HG02571 (cell line): Measurements from ENCODE around the gene OAS2.

ENCODE experiments used
- ATAC-seq: cut with Tn5 transposase; IDR thresholded peaks from one replicate; pipeline ENCODE4 v1.9.1; 2021; ENCODE audit warnings: mild to moderate bottlenecking, moderate library complexity; ENCODE audit not compliant: unreplicated experiment

Gene OAS2

GRCh38 chr12:112978163-112979040 is at the start of gene OAS2:
Gene OAS2, plus strand, starts transcription at chr12:112978519. Its CDS starts 90 bp downstream, at chr12:112978609.
- peak; percentile 88 for ATAC-seq

- no peak for ATAC-seq
Measured at GRCh38 chr12:112928978-112929377, 49.3 kb upstream of the OAS2 start.

GRCh38 chr12:112929715-112930114 is 48.6 kb upstream of the OAS2 start:
- ATAC-seq = no peak

- no peak for ATAC-seq
Measured at GRCh38 chr12:112930350-112930749, 48.0 kb upstream of the OAS2 start.

- no peak for ATAC-seq
Measured at GRCh38 chr12:112932485-112933128, 45.7 kb upstream of the OAS2 start.

GRCh38 chr12:112933129-112933505 is 45.2 kb upstream of the OAS2 start:
- no peak for ATAC-seq

- ATAC-seq = no peak
Measured at GRCh38 chr12:112936264-112936663, 42.1 kb upstream of the OAS2 start.

GRCh38 chr12:112936927-112937326 is 41.4 kb upstream of the OAS2 start:
- no peak for ATAC-seq

GRCh38 chr12:112937741-112938719 is 40.3 kb upstream of the OAS2 start, which contains the start of gene OAS3:
Gene OAS3, plus strand, starts transcription at chr12:112938474. Its CDS starts 57 bp downstream, at chr12:112938531.
- ATAC-seq = no peak

- ATAC-seq = no peak
Measured at GRCh38 chr12:112938751-112939150, 39.6 kb upstream of the OAS2 start.

GRCh38 chr12:112939761-112940381 is 38.4 kb upstream of the OAS2 start:
- peak; percentile 45 for ATAC-seq

GRCh38 chr12:112941528-112942335 is 36.6 kb upstream of the OAS2 start:
- ATAC-seq = no peak

GRCh38 chr12:112942572-112942971 is 35.7 kb upstream of the OAS2 start:
- ATAC-seq = no peak

GRCh38 chr12:112944024-112944690 is 34.2 kb upstream of the OAS2 start:
- ATAC-seq = no peak

GRCh38 chr12:112945515-112945914 is 32.8 kb upstream of the OAS2 start:
- ATAC-seq = no peak

- ATAC-seq = no peak
Measured at GRCh38 chr12:112946236-112947000, 31.9 kb upstream of the OAS2 start.

- ATAC-seq = no peak
Measured at GRCh38 chr12:112947314-112947713, 31.0 kb upstream of the OAS2 start.

- no peak for ATAC-seq
Measured at GRCh38 chr12:112947761-112948160, 30.6 kb upstream of the OAS2 start.
